ENCODE measurements around the gene STARD13. TPM values are rescaled to one million over a fixed set of nuclear protein-coding genes. Genes with fewer than 3 reads are reported as not detected.
"Not testable (repeated sequence)": the region's sequence is repeated elsewhere in the genome, so short reads cannot be mapped to it uniquely, and the experiment has no call there.

The STARD13 gene
- total RNA-seq, 1 experiment from 2014 or later, result 4.1 TPM

DNA sequence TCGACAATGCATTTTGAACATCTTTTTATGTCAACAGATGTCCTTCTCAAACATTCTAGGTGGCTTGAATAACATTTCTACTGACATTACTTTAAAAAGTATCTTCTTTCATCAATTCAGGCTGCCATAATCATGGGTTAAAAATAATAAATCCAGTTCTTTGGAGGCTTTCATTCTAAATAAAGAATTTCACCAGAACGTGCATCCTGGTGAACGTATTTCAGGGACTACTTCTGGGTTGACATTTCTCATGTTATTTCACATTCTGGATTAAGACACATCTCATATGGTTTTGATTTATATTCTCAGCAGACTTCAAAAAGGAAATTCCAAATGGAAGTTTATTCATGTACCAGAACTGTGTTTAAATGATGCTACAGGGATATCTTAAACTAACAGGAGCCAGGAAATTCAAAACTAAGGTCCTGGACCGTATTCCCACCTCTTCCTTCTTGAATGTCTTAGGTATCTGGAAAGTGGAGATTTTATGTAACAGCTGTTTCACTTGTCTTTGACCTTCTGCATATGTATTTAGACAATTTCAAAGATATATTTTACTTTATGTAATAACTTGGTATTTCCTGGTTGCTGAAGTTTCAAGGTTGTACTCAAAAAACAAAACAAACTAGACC is 107.2 kb downstream of the STARD13 start (continued):
- TF ChIP-seq, protein P1, sequence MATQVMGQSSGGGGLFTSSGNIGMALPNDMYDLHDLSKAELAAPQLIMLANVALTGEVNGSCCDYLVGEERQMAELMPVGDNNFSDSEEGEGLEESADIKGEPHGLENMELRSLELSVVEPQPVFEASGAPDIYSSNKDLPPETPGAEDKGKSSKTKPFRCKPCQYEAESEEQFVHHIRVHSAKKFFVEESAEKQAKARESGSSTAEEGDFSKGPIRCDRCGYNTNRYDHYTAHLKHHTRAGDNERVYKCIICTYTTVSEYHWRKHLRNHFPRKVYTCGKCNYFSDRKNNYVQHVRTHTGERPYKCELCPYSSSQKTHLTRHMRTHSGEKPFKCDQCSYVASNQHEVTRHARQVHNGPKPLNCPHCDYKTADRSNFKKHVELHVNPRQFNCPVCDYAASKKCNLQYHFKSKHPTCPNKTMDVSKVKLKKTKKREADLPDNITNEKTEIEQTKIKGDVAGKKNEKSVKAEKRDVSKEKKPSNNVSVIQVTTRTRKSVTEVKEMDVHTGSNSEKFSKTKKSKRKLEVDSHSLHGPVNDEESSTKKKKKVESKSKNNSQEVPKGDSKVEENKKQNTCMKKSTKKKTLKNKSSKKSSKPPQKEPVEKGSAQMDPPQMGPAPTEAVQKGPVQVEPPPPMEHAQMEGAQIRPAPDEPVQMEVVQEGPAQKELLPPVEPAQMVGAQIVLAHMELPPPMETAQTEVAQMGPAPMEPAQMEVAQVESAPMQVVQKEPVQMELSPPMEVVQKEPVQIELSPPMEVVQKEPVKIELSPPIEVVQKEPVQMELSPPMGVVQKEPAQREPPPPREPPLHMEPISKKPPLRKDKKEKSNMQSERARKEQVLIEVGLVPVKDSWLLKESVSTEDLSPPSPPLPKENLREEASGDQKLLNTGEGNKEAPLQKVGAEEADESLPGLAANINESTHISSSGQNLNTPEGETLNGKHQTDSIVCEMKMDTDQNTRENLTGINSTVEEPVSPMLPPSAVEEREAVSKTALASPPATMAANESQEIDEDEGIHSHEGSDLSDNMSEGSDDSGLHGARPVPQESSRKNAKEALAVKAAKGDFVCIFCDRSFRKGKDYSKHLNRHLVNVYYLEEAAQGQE (IDR thresholded peaks at IDR 0.05; ENCODE audit: low read depth), result no peak
- no peak for TF ChIP-seq CBX3 (IDR thresholded peaks at IDR 0.05; ENCODE audit: low read depth)
- TF ChIP-seq, protein P2, sequence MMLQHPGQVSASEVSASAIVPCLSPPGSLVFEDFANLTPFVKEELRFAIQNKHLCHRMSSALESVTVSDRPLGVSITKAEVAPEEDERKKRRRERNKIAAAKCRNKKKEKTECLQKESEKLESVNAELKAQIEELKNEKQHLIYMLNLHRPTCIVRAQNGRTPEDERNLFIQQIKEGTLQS (IDR thresholded peaks at IDR 0.05), result no peak
- TF ChIP-seq POLR2A (IDR thresholded peaks at IDR 0.05; ENCODE audit: borderline replicate concordance, extremely low read depth, insufficient read depth, insufficient read length), result no peak
- TF ChIP-seq ZNF274 (IDR thresholded peaks at IDR 0.05; ENCODE audit: low read depth, low read length), result no peak
- no peak for TF ChIP-seq CEBPB (IDR thresholded peaks at IDR 0.05; ENCODE audit: low read depth)
- no peak for TF ChIP-seq EGR1 (IDR thresholded peaks at IDR 0.05; ENCODE audit: low read depth)
- TF ChIP-seq POLR2AphosphoS5 (IDR thresholded peaks at IDR 0.05; ENCODE audit: low read depth, low read length), result no peak

DNA sequence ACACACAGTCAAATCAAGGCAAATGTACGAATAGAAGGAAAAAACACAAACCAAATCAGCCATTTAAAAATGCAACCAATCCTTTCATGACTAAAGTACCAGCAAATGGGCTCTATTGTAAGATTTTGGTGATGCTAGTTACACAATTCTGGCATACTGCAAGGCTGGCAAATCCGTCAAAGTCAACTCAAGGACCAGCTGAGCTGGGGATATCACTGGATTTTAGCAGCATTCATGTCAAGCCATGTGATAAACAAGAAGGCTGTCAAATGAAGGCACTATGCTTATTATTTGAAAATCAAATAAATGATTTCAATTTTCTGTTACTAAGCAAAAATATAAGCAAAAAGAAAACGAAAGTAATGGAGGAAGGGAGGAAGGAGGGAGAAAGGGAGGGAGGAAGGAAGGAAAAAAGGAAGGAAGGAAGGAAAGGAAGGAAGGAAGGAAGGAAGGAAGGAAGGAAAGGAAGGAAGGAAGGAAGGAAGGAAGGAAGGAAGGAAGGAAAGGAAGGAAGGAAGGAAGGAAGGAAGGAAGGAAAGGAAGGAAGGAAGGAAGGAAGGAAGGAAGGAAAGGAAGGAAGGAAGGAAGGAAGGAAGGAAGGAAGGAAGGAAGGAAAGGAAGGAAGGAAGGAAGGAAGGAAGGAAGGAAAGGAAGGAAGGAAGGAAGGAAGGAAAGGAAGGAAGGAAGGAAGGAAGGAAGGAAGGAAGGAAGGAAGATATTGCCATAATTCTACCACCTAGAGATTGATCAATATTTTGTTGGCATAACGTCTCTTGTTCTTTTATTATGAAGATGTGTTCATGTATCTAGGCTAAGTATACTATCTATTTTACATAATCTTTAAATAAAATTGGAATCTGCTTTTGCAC is 108.0 kb downstream of the STARD13 start:
- POLR2A ChIA-PET, result not testable (repeated sequence)

More for the DNA sequence above, 108.0 kb downstream of the STARD13 start:
- H3K27me3 ChIP-seq (ENCODE audit: insufficient read depth, low read length); H3K9me2 ChIP-seq (ENCODE audit: insufficient read depth); ATAC-seq; H4K20me1 ChIP-seq (ENCODE audit: insufficient read depth); H3K4me1 ChIP-seq (ENCODE audit: control insufficient read depth in 1 of 2, insufficient read depth in 2 of 2, low read length in 2 of 2); H3K4me2 ChIP-seq (ENCODE audit: low read length); DNase-seq (ENCODE audit: low read depth, low spot score); BruUV-seq (replicated peaks); RAD21 ChIA-PET (ENCODE audit: low non-redundant PET in 1 of 2, low total read pairs in 2 of 2, uncharacterized antibody in 2 of 2, unreplicated experiment in 2 of 2); H3K9ac ChIP-seq (ENCODE audit: low read length); H3K79me2 ChIP-seq (ENCODE audit: insufficient read depth, low read length); H3K36me3 ChIP-seq (ENCODE audit: control insufficient read depth in 1 of 2, insufficient read depth in 2 of 2, low read length in 2 of 2); intact Hi-C loops (cut with micrococcal nuclease); H2AFZ ChIP-seq (ENCODE audit: low read depth, low read length, poor library complexity, severe bottlenecking); CTCF ChIA-PET; H3K4me3 ChIP-seq (replicated peaks in 1 of 2; ENCODE audit: low read depth in 1 of 2, low read length in 2 of 2); H3K9me3 ChIP-seq (ENCODE audit: control insufficient read depth in 1 of 2, insufficient read depth in 1 of 2, low read depth in 1 of 2, low read length in 2 of 2); H3K27ac ChIP-seq (ENCODE audit: low read depth, low read length): not testable (repeated sequence)
